Tibial artery (tissue), 4 donors: ENCODE data around the gene NOX3.

ENCODE experiments used
- DNase-seq, 2 donors: peaks; one replicate each; pipeline ENCODE4 v3.0.0-alpha.2; 2019
- H3K27ac ChIP-seq, 2 donors: fragments of 200-600 bp; sonication (generic) in 1 of 2; 1 replicate in 1 of 2; 2 replicates in 1 of 2; pipeline ENCODE4 v1.5.1; 2018 to 2019; ENCODE audit warnings: mild to moderate bottlenecking in 1 of 2
- H3K27me3 ChIP-seq, 2 donors: fragments of 200-600 bp; sonication (generic) in 1 of 2; one replicate each; pipeline versions ENCODE4 v1.5.1 to v1.6.0; 2016 to 2019
- H3K36me3 ChIP-seq, 3 donors: fragments of 200-600 bp; sonication (generic) in 2 of 3; one replicate each; pipeline ENCODE4 v1.5.1; 2016 to 2019; ENCODE audit warnings: mild to moderate bottlenecking in 2 of 3
- H3K4me1 ChIP-seq, 4 donors: fragments of 200-600 bp; sonication (generic) in 2 of 4; 1 replicate in 3 of 4; 2 replicates in 1 of 4; pipeline ENCODE4 v1.5.1; 2016 to 2019
- H3K4me3 ChIP-seq, 2 donors: fragments of 200-600 bp; sonication (generic) in 1 of 2; 1 replicate in 1 of 2; 2 replicates in 1 of 2; pipeline ENCODE4 v1.5.1; 2018 to 2019; ENCODE audit warnings: mild to moderate bottlenecking in 2 of 2
- H3K9me3 ChIP-seq, 3 donors: fragments of 200-600 bp; sonication (generic) in 1 of 3; one replicate each; pipeline ENCODE4 v1.5.1; 2016 to 2019
- intact Hi-C: fragments of 100-400 bp; cut with DNase I; formaldehyde crosslinking; loops from one replicate; pipeline ENCODE4 v1.15.0; 2023; ENCODE audit warnings: low total_unique reads
- TF ChIP-seq, protein P1 (sequence below), 2 experiments: fragments of 200-600 bp in 1 of 2; fragments of 450-650 bp in 1 of 2; IDR thresholded peaks; one replicate each; pipeline ENCODE4 v1.5.1; 2017 to 2019; ENCODE audit warnings: antibody characterized with exemption in 2 of 2, mild to moderate bottlenecking in 1 of 2, moderate library complexity in 1 of 2

NOX3 gene

DNA sequence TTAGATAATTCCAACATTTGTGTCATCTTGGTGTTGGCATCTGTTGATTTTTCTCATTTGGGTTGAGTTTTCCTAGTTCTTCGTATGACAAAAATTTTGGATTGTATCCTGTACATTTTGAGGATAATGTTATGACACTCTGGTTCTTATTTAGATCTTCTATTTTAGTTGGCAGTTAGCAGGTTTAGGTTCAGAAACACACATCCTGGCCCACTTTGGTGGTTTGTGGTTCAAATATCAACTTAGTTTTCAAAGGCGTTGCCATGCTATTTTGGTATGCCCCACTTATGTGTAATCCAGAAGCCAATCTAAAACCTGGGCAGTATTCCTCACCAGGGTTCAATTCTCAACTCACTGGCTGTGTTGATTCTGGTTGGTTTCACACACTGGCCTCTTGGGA, 68.2 kb downstream of the NOX3 start:
- Histone ChIP-seq H3K4me1 (peaks cover 0 to 8% (median 2%) of the 10 kb centered on the region in 4 donors), H3K4me3 (no peak overlapping the region), H3K27me3 (no peaks in the 10 kb centered on the region), H3K36me3 (no peaks in the 10 kb centered on the region), H3K27ac (no peak overlapping the region), H3K9me3 (peaks cover 0 to 8% (median 0%) of the 10 kb centered on the region in 3 donors)
- intact Hi-C loops: no loop called here
- no peak for DNase-seq
- TF ChIP-seq, protein P1, sequence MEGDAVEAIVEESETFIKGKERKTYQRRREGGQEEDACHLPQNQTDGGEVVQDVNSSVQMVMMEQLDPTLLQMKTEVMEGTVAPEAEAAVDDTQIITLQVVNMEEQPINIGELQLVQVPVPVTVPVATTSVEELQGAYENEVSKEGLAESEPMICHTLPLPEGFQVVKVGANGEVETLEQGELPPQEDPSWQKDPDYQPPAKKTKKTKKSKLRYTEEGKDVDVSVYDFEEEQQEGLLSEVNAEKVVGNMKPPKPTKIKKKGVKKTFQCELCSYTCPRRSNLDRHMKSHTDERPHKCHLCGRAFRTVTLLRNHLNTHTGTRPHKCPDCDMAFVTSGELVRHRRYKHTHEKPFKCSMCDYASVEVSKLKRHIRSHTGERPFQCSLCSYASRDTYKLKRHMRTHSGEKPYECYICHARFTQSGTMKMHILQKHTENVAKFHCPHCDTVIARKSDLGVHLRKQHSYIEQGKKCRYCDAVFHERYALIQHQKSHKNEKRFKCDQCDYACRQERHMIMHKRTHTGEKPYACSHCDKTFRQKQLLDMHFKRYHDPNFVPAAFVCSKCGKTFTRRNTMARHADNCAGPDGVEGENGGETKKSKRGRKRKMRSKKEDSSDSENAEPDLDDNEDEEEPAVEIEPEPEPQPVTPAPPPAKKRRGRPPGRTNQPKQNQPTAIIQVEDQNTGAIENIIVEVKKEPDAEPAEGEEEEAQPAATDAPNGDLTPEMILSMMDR (IDR thresholded peaks at IDR 0.05): no peak

DNA sequence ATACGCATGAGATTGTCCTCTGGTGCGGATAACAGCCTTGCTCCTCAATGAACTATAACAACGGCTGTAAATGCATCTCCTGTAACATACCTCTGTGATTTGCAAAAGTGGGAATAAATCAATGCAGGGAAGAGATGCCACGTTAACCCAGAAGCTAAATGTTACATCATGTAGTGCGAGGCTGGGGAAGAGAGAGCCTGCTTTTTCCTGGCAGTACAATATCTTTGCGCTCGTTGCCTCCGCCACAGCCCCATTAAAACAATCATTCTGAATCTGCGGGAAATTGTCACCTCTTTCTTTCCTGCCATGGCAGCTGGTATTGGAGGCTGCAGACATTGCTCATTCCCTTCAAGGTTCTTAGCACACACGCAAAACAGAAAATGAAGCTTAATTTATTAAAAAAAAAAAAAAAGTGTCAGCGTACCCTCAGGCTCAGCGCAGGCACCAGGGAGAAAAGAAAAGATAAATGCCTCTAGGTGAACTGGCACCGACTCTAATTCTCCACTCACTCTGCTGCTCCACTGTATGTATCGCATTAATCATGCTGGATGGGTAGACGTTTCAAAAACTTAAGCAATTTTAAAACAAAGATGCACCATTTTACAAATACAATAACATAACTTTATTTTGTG, 71.2 kb downstream of the NOX3 start:
- TF ChIP-seq, protein P1 (IDR thresholded peaks at IDR 0.05): no peak
- Histone ChIP-seq H3K9me3 (peaks cover 0 to 8% (median 0%) of the 10 kb centered on the region in 3 donors), H3K27me3 (no peaks in the 10 kb centered on the region), H3K4me1 (peaks cover 0 to 8% (median 2%) of the 10 kb centered on the region in 4 donors), H3K27ac (no peak overlapping the region), H3K36me3 (no peaks in the 10 kb centered on the region), H3K4me3 (no peak overlapping the region)
- intact Hi-C loops: no loop called here
- no peak for DNase-seq

- peaks cover 0 to 9% (median 3%) of the 10 kb centered on the region in 4 donors for H3K4me1 ChIP-seq
- H3K27me3 ChIP-seq: no peaks in the 10 kb centered on the region
- DNase-seq: no peak
- H3K27ac ChIP-seq: no peak overlapping the region
- no peak overlapping the region for H3K4me3 ChIP-seq
- H3K9me3 ChIP-seq: peaks cover 0 to 8% (median 0%) of the 10 kb centered on the region in 3 donors
- intact Hi-C loops: no loop called here
- H3K36me3 ChIP-seq: no peaks in the 10 kb centered on the region
- TF ChIP-seq, protein P1 (IDR thresholded peaks at IDR 0.05): no peak
Measured at GRCh38 chr6:155383913-155384312, 71.7 kb downstream of the NOX3 start.

DNA sequence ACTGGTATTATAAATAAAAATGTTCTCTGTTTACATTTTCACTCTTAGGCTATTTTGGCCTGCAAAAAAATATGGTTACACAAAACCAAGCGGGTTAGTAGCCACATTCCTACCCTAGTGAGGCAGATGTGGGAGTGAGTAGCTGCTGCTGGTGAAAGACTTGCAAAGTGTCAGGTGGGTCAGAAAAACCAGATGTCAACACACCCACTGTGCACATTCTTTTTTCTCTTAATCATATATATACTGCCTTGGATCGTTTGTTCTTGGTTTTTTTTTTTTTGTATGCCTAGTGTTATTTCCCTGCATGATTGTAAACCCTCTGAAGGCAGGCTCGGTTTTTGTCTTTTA, 73.3 kb downstream of the NOX3 start:
- intact Hi-C loops: no loop called here
- no peak for DNase-seq
- no peaks in the 10 kb centered on the region for H3K27me3 ChIP-seq
- peaks cover 0 to 7% (median 5%) of the 10 kb centered on the region in 4 donors for H3K4me1 ChIP-seq
- no peaks in the 10 kb centered on the region for H3K36me3 ChIP-seq
- peaks cover 0 to 8% (median 0%) of the 10 kb centered on the region in 3 donors for H3K9me3 ChIP-seq
- no peak overlapping the region for H3K27ac ChIP-seq
- TF ChIP-seq, protein P1 (IDR thresholded peaks at IDR 0.05): no peak
- H3K4me3 ChIP-seq: no peak overlapping the region

DNA sequence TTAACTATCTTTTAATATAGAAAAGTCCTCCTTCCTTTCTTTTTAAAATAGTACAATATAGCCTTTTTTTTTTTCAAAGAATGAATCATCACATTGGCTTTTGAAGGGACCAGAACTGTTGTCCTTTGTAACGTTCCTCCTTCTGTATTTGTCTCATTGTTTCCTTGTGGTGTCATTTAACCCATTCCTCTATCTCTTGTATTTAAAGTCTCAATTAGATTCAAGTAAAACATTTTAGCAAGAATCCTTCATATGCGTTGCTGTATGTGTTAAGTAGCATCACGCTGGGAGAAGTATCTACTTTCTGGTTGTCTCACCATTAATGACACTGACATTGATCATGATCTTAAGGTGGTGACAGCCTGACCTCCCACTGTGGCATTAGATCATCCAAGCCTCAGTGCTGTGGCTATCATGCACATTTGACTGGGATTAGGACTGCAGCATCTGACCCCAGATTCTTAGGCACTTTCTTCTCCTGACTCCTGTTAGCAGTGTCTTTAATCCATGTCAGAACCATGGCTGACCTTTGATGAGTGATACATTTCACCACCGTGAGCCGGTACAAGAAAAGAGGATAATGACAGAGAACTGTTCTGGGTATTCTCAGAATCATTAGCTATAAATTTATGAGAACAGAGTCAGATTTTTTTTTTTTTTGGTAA, 73.8 kb downstream of the NOX3 start:
- no peak for DNase-seq
- Histone ChIP-seq H3K27ac (no peak overlapping the region), H3K36me3 (no peaks in the 10 kb centered on the region), H3K4me3 (no peak overlapping the region), H3K9me3 (peaks cover 0 to 3% (median 0%) of the 10 kb centered on the region in 3 donors), H3K27me3 (no peaks in the 10 kb centered on the region), H3K4me1 (peaks cover 0 to 7% (median 4%) of the 10 kb centered on the region in 4 donors)
- intact Hi-C loops: no loop called here
- TF ChIP-seq, protein P1 (IDR thresholded peaks at IDR 0.05): no peak
